GM06990 (cell line): ENCODE data around the gene CHDH.

Experiments
- DNase-seq: peaks from one replicate; pipeline ENCODE4 v3.0.0-alpha.2; 2011; ENCODE audit not compliant: insufficient read length; ENCODE audit errors: extremely low read depth
- H3K27me3 ChIP-seq: replicated peaks from 2 replicates; pipeline ENCODE4 v1.6.0; 2011; ENCODE audit warnings: low read length; ENCODE audit not compliant: control insufficient read depth, insufficient read depth
- H3K36me3 ChIP-seq: 2 replicates; pipeline ENCODE4 v1.5.1; 2011; ENCODE audit warnings: low read length; ENCODE audit not compliant: control insufficient read depth, insufficient read depth
- H3K4me3 ChIP-seq: replicated peaks from 2 replicates; pipeline ENCODE4 v1.5.1; 2011; ENCODE audit warnings: low read depth, mild to moderate bottlenecking, control low read depth, low read length
- CTCF ChIP-seq: IDR thresholded peaks from 2 replicates; pipeline ENCODE4 v1.5.1; 2011; ENCODE audit warnings: low read length, control low read depth, mild to moderate bottlenecking, inconsistent platforms; ENCODE audit not compliant: insufficient read depth, poor library complexity, severe bottlenecking

Gene CHDH

GRCh38 chr3:53833053-53833645 lies 13.1 kb downstream of the CHDH start:
- Histone ChIP-seq H3K36me3 (no peaks in the 10 kb centered on the region), H3K4me3 (no peak overlapping the region), H3K27me3 (no peaks in the 10 kb centered on the region)
- no peak for TF ChIP-seq CTCF
- DNase-seq: no peak

DNA sequence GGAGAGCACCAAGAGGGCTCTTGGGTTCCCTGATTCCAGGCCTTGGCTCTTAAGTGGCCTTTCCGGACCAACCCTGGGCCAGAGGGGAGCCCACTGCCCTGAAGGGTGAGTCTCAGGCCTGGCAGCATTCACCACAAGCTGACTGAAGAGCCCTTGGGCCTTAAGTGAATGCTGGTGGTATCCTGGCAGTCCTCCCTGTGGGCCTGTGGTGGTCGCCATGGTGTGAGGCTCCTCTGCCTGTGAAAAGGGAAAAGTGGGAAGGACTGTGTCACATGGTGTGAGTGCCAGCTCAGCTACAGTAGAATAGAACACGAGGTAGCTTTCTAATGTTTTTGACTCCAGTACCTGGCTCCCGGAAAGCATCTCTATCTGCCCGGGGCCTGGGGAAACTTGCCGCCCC lies 15.3 kb downstream of the CHDH start:
- no peak for TF ChIP-seq CTCF
- DNase-seq: no peak
- Histone ChIP-seq H3K27me3 (no peaks in the 10 kb centered on the region), H3K4me3 (no peak overlapping the region), H3K36me3 (no peaks in the 10 kb centered on the region)

DNA sequence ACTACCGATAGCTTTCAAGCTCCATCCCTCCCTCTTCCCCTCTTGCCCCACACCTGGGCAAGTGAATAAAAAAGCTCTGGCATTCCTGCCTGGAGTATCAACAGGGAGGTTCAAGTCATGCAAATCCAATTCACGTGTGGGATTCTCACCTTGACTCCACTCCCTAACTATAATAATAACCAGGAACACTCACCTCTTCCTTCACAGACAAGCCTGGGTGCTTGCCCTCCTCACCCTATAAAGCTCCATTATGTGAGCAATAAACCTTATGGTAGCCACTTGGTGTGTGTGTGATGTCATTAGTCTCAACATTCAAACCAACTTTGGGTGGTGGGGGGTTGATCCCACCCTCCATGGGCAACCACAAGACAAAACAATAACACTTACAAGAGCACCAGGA lies 16.6 kb downstream of the CHDH start:
- no peaks in the 10 kb centered on the region for H3K27me3 ChIP-seq
- TF ChIP-seq CTCF: no peak

GRCh38 chr3:53828581-53828980 lies 17.6 kb downstream of the CHDH start:
- TF ChIP-seq CTCF: no peak
- Histone ChIP-seq H3K36me3 (no peaks in the 10 kb centered on the region), H3K27me3 (no peaks in the 10 kb centered on the region), H3K4me3 (no peak overlapping the region)
- DNase-seq: no peak

More for the DNA sequence above, 16.6 kb downstream of the CHDH start:
- DNase-seq: no peak
- no peak overlapping the region for H3K4me3 ChIP-seq
- no peaks in the 10 kb centered on the region for H3K36me3 ChIP-seq

- H3K36me3 ChIP-seq: peaks cover 2% of the 10 kb centered on the region; the same call in 1 of the 2 replicates
- no peak for DNase-seq
- no peak for TF ChIP-seq CTCF
- no peaks in the 10 kb centered on the region for H3K27me3 ChIP-seq
- H3K4me3 ChIP-seq: no peak overlapping the region
These were observed 20.2 kb downstream of the CHDH start for GRCh38 chr3:53826048-53826447.

DNA sequence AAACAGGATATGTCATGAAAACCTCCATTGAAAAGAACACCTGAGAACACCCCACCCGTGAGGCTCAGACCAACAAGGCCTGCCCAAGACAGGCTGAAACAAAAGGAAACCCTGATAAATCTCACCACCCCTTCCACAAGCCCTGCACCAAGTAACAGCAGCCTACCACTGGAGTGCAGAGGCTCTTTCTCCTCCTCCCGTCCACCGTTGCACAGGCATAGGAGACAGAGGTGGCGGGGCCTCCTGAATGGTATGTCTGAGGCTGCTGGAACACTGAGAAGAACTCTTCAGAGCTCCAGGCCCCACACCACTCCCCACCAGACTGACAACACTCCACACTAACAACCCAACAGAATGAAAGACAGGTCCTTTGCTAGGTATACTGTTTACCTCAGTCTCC lies 21.4 kb downstream of the CHDH start:
- no peak overlapping the region for H3K4me3 ChIP-seq
- DNase-seq: no peak
- no peak for TF ChIP-seq CTCF

More for the DNA sequence above, 21.4 kb downstream of the CHDH start:
- H3K27me3 ChIP-seq: no peaks in the 10 kb centered on the region
- peaks cover 4% of the 10 kb centered on the region for H3K36me3 ChIP-seq
